HG03378 (cell line): ENCODE results near the gene TREH.

Experiments used
- ATAC-seq: cut with Tn5 transposase; IDR thresholded peaks from one replicate; pipeline ENCODE4 v1.9.1; 2021; ENCODE audit warnings: mild to moderate bottlenecking, moderate library complexity; ENCODE audit not compliant: unreplicated experiment

The TREH gene

DNA sequence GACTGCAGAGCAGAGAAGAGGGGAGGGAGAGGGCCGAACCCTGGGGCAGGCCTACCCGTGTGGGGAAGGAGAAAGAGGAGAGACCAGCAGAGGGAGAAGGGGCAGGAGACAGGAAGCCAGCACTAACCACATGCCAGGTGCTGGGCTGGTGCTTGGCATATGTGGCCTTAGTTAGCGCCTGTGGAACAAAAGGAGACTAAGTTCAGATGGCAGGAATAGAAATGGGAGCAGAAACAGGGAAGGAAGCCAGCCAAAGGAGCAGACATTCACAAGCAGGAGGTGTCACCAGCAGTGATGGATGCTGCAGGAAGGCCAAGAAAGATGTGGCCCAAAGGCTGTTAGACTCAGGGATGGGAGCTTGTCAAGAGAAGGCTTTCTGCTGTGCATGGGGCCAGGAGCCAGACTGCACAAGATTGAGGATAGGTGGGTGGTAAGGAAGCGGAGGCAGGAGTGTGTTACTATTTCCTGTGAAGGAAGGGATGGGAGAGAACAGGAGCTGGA lies 26.7 kb downstream of the TREH start:
- no peak for ATAC-seq

DNA sequence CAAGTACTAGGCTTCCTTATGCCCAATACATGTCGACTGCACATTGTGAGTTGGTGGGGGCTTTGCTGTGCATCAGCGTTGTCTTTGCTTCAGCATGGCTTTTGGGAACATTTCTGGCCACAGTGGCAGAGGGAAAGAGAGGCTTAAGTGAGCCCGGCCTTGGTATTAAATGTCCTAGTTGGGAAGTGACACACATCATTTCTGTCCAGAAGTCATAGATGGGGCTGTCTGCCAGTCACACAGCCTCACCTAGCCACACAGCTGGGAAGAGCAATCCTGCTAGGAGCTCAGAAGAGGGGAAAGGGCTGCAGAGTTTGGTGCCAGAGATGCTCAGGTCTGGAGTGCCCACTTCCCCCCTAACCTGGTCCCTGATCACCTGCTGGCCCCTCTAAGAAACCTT lies 27.6 kb downstream of the TREH start:
- no peak for ATAC-seq

DNA sequence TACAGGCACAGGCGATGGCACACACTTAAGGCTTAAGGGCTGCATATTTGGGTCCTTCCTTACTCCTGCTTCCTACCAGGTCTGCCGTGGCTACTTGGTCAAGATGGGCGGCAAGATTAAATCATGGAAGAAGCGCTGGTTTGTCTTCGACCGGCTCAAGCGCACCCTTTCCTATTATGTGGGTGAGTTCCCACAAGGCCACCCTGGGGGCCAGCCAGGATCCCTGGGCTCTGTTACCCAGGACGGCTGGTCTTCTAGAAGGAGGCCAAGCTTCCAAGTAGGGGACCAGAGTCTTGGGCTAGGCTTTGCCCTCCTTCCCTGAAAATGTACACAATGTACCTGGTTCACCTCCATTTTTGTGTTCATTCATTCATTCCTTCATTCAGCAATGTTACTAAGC lies 29.1 kb downstream of the TREH start:
- no peak for ATAC-seq

GRCh38 chr11:118649941-118650340 lies 29.5 kb downstream of the TREH start:
- no peak for ATAC-seq

DNA sequence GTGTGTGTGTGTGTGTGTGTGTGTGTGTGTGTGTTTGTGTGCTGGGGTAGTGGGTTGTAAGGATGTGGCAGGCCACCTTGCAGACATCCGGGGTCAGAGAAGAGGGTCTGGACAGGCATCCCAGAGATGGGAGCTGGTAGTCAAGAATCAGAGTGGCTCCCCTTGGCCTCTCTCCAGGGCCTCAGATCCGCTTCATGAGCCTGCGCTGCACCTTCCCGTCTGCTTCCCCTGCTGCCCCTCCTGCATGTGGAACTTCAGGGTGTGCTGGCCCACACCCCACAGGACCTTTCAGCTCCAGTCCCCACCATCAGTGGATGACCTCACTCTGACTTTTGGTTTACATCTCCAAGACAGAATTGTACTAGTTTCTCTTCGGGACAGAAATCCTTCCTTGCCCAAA lies 31.2 kb downstream of the TREH start:
- no peak for ATAC-seq

GRCh38 chr11:118646393-118646792 lies 33.1 kb downstream of the TREH start:
- no peak for ATAC-seq

DNA sequence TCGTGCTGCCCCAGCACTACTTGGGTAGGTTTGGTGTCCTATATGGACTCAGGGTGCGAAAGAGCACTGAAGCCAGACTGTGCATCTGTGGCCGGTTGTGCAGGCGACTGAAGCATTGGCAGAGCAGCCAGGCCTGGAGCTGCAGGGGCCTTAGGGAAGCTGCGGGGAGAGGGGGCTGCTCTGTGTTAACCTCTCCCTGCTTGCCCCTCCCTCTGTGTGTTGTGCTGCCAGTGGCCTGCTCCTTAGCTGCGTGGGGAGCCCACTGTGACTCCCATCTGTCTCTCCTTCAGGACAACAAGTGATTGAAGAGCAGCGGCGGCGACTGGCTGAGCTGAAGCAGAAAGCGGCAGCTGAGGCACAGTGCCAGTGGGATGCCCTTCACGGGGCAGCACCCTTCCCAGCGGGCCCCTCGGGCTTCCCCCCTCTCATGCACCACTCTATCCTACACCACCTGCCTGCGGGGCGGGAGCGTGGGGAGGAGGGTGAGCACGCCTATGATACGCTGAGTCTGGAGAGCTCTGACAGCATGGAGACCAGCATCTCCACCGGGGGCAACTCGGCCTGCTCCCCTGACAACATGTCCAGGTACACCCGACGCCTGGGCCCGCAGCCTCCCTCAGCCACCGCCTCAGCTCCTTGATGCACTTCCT lies 34.3 kb downstream of the TREH start:
- no peak for ATAC-seq

- ATAC-seq: no peak
Observed at GRCh38 chr11:118644496-118644895, 35.0 kb downstream of the TREH start.

GRCh38 chr11:118643995-118644345 lies 35.5 kb downstream of the TREH start:
- no peak for ATAC-seq

GRCh38 chr11:118643142-118643994 lies 36.1 kb downstream of the TREH start:
- no peak for ATAC-seq

DNA sequence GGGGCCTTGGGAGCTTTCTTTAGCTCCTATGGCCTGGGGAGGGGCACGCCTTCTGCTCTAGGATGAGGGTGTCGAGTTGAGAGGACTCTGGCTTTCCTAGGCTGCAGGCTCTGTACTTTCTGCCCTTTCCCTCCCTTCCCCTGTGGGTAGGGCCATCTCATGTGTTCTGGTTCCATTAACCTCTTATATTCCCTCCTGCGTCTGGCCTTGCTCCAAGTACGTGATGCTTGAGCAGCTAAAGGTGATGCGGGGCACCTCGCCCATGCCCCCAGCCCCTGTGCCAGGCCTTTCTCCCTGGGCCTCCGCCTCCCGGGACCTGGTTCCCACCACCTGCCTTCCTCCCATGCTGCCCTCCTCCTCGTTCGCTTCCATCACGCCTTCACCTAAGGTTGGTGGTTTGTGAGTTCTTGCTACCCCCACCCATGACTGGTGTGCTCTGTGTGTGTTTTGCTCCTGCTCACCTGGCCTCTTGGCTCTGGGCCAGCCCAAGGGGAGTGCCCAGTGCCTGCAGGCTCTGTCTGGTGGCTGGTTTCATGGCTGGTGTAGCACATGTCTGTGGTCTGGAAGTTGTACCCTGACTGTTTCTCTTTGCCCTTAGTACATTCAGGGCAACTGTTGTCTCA lies 37.9 kb downstream of the TREH start:
- no peak for ATAC-seq

DNA sequence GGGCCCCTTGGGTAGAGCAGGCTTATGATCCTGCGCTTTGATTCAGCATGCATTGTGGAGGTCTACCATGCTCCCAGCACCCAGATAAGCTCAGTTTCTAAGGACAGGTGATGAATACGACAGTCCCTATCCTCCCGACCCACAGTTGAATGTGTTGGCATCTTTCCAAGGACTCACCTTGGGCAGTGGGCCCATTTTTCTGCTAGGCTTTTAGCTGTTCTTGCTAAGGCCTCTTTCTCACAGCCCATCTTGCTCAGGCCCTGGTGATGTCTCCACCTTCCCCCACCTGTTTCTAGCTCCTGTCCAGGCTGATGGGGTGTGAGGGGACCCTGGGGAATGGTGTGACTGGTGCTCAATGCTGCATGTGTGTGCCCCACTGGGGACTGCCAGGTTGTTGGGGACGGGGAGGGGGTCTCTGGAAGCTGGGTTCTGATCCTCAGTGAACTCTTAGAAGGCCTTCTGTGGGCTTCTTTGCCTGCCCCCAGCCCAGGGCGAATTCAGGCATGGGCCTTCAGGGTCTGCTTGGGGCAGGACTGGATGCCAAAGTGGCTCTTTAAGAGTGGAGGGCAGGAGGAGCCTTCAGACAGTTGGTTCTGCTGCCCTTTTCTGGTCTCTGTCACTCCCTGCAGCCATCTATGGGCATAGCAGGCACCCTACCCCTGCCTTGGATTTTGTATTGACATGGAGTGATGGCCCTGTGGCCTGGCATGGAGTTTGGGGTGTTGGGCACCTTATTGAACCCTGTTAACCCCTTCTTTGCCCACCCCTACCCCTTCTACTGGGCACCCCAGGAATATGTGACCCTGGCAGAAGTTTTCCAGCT lies 38.9 kb downstream of the TREH start:
- no peak for ATAC-seq

DNA sequence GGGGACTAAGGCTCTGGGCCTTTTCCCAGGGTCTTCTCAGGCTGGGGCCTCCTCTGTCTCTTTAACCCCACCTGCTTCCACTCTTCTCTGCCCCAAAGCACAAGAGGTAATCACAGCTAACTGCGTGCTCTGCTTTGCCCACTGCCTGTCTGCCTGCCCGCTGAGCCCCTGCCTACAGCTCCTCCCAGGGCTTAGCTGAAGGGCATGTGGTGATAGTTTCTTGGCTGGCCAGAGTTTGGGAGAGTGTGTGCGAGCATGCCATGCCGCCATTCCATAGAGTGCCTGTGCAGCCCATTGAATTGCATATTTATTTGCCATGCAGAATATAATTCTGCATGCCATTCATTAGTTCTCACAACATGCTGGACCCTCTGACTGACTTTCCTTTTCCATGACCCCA lies 39.6 kb downstream of the TREH start:
- no peak for ATAC-seq

DNA sequence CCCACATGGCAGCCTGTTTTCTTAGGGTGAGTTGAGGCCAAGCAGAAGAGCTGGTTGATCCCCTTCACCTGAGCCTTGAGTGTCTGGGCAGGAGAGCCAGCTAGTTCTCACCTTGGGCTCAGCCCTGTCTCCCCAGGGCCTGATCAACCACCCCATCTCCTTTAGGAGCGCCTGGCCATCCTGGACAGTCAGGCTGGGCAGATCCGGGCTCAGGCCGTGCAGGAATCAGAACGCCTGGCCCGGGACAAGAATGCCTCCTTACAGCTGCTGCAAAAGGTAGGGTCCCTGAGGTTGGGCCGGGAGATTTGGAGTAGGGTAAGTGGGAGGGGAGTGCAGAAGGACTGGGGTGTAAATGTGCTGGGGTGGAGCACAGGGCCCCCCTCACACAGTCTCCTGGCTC lies 40.7 kb downstream of the TREH start:
- no peak for ATAC-seq

DNA sequence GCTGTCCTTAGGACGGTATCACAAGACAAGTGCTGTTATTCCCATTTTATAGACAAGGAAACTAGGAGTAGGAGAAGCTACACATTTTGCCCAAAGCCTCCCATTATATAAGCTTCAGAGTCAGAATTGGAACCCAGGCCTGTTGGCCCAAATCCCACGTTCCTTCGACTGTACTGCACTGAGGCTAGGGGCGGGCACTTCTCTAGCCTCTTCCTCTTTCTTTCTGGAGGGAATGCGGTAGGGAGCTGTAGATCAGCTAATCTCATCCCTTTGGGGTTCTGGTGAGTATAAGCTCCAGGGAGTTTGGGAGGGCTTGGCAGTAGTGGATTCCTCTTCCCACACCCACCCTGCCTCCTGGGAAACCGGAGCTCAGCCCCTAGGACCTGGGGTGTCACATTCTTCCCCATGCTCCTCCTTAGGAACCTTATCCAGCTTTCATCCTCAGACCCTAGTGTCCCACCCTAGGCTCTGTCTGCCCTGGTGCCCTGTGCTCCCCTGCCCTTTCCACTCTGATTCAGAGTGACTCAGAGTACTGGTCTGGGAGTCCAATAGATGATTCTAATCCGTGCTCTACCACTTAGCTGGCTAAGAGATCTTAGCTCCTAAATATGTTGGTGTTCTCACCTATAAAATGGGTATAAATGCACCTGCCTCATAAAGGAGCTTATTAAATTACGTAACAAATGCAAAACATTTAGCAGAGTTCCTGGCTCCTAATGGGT lies 42.7 kb downstream of the TREH start:
- no peak for ATAC-seq

GRCh38 chr11:118635642-118636041 lies 43.8 kb downstream of the TREH start:
- no peak for ATAC-seq

DNA sequence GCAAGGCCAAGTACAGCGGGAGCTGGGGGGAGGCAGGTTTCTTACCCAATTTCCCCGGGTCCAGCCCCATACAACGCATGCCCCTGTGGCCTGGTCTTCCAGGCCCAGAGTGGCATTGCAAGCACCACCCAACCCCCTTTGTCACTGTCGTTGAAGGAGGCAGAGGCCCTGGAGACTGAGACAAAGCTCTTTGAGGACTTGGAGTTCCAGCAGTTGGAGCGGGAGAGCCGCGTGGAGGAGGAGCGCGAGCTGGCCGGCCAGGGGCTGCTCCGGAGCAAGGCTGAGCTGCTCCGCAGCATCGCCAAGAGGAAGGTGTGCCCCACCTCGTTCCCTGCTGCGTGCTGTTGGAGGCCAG lies 44.2 kb downstream of the TREH start:
- ATAC-seq: no peak

DNA sequence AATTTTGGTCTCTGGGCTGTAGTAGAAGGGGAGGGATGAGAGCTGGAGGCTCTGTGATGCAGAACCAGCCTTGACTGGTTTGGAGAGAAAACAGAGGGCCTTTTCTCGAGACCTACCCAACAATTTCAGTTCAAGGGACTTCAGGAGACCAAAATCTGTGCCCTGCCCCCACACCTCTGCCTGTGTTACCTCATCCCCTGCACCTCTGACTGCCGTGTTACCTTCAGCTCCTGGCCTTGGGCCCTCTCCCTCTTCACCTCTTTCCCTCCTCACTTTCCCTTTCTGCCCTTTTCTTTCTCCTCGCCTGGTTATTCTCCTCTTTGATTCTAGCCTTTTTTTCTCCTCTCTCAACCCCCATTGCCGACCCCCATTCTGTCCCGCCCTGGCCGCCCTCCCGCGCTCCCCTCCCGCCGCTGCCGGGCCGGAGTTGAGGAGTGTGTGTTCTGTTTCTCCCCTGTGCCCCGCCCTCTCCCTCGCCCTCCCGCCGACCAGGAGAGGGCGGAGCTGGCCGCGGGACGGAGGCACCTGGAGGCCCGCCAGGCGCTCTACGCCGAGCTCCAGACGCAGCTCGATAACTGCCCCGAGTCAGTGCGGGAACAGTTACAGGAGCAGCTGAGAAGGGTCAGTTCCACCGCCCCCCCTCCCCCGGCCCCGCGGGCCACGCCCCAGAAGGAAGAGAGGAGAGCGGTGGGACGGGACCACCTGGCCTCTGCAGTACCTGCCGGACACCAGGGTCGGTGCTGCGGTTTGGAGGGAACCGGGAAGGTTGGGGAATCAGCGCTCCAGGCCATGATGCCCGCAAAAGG lies 44.8 kb downstream of the TREH start:
- ATAC-seq: no peak

GRCh38 chr11:118633979-118634378 lies 45.5 kb downstream of the TREH start:
- ATAC-seq: no peak

DNA sequence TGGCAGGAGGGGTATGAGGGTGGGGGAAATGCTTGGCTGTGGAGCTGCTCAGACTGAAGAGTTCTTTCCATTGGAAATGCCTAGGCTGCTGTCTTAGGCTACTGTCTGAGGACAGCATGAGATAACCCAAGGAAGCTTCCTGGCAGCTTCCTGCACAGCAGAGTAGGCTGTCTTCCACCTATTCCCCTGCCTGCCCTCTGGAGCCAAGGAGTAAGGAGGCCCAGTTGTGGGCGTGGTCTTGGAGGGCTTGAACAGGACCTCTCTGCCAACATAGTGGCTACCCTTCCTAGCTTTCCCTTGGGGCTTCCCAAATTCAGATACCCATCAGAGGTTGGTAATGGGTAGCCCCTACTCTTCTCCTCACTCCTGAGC lies 46.1 kb downstream of the TREH start:
- no peak for ATAC-seq
